Measurements from ENCODE around the gene KCNG2. TPM values are rescaled to one million over a fixed set of nuclear protein-coding genes. Genes with fewer than 3 reads are reported as not detected.

The KCNG2 gene
- polyA plus RNA-seq, 1 experiment: 0.38 TPM

- Histone ChIP-seq H3K4me3 (ENCODE audit: low read depth, low read length) (peak overlapping the region; percentile 46), H3K9me3 (ENCODE audit: control insufficient read depth, insufficient read depth, low read length) (peaks cover 11% of the 10 kb centered on the region; the same call in 1 of the 2 replicates), H3K27me3 (ENCODE audit: control insufficient read depth, insufficient read depth, low read length) (peaks cover 39% of the 10 kb centered on the region), H3K27ac (ENCODE audit: low read depth, low read length) (no peak overlapping the region)
- ChIA-PET CTCF (interaction anchor here (0.8 kb wide), 1 partner anchor 161 kb away, joined by 3 read pairs; no protein-coding TSS in a partner anchor), POLR2A (no interaction called here)
- DNase-seq (ENCODE audit: low read depth, low spot score): no peak
- no peak for TF ChIP-seq CTCF (IDR thresholded peaks at IDR 0.05; ENCODE audit: low read depth, low read length)
Observed at GRCh38 chr18:79798346-79798998, 734 bp downstream of the KCNG2 start.

- peaks cover 11% of the 10 kb centered on the region; the same call in 1 of the 2 replicates for H3K9me3 ChIP-seq (ENCODE audit: control insufficient read depth, insufficient read depth, low read length)
- CTCF ChIA-PET: no interaction called here
- DNase-seq (ENCODE audit: low read depth, low spot score): no peak
- POLR2A ChIA-PET: no interaction called here
- peak overlapping the region; percentile 46 for H3K4me3 ChIP-seq (ENCODE audit: low read depth, low read length)
- no peak for TF ChIP-seq CTCF (IDR thresholded peaks at IDR 0.05; ENCODE audit: low read depth, low read length)
- H3K27ac ChIP-seq (ENCODE audit: low read depth, low read length): no peak overlapping the region
- H3K27me3 ChIP-seq (ENCODE audit: control insufficient read depth, insufficient read depth, low read length): peaks cover 39% of the 10 kb centered on the region
Observed at GRCh38 chr18:79798999-79799370, 1.2 kb downstream of the KCNG2 start.

- no peak for DNase-seq (ENCODE audit: low read depth, low spot score)
- H3K9me3 ChIP-seq (ENCODE audit: control insufficient read depth, insufficient read depth, low read length): peaks cover 11% of the 10 kb centered on the region; the same call in 1 of the 2 replicates
- peaks cover 39% of the 10 kb centered on the region for H3K27me3 ChIP-seq (ENCODE audit: control insufficient read depth, insufficient read depth, low read length)
- no peak for TF ChIP-seq CTCF (IDR thresholded peaks at IDR 0.05; ENCODE audit: low read depth, low read length)
- ChIA-PET POLR2A (no interaction called here), CTCF (no interaction called here)
- no peak overlapping the region for H3K4me3 ChIP-seq (ENCODE audit: low read depth, low read length)
- H3K27ac ChIP-seq (ENCODE audit: low read depth, low read length): no peak overlapping the region
Observed at GRCh38 chr18:79799619-79800370, 2.1 kb downstream of the KCNG2 start.

GRCh38 chr18:79800371-79801180 is 2.8 kb downstream of the KCNG2 start:
- no peak overlapping the region for H3K4me3 ChIP-seq (ENCODE audit: low read depth, low read length)
- peaks cover 39% of the 10 kb centered on the region for H3K27me3 ChIP-seq (ENCODE audit: control insufficient read depth, insufficient read depth, low read length)
- TF ChIP-seq CTCF (IDR thresholded peaks at IDR 0.05; ENCODE audit: low read depth, low read length): no peak
- H3K27ac ChIP-seq (ENCODE audit: low read depth, low read length): no peak overlapping the region
- ChIA-PET CTCF (no interaction called here), POLR2A (no interaction called here)
- DNase-seq (ENCODE audit: low read depth, low spot score): no peak
- H3K9me3 ChIP-seq (ENCODE audit: control insufficient read depth, insufficient read depth, low read length): peaks cover 11% of the 10 kb centered on the region; the same call in 1 of the 2 replicates

Data from AG04450 (cell line).